BE2C (cell line): ENCODE results near the gene CTNNB1.

Source experiments
- DNase-seq: peaks from one replicate; pipeline ENCODE4 v3.0.0-alpha.2; 2020
- H3K27me3 ChIP-seq: fragments of 250-450 bp; sonication (Bioruptor Pico); 2 replicates; pipeline ENCODE4 v1.5.1; 2020; ENCODE audit warnings: mild to moderate bottlenecking
- H3K36me3 ChIP-seq: fragments of 250-450 bp; sonication (Bioruptor Pico); 2 replicates; pipeline ENCODE4 v1.5.1; 2020; ENCODE audit warnings: mild to moderate bottlenecking
- H3K4me1 ChIP-seq: fragments of 250-450 bp; sonication (Bioruptor Pico); 2 replicates; pipeline ENCODE4 v1.5.1; 2020
- H3K4me3 ChIP-seq: 2 replicates; pipeline ENCODE4 v1.5.1; 2011; ENCODE audit warnings: low read depth, low read length
- H3K9me3 ChIP-seq: fragments of 250-450 bp; sonication (Bioruptor Pico); 2 replicates; pipeline ENCODE4 v1.5.1; 2020
- CTCF ChIP-seq: IDR thresholded peaks from 2 replicates; pipeline ENCODE4 v1.5.1; 2012; ENCODE audit warnings: mild to moderate bottlenecking, low read depth, low read length

Gene CTNNB1

GRCh38 chr3:41259449-41260062 lies 60.3 kb downstream of the CTNNB1 start:
- H3K4me3 ChIP-seq: no peak overlapping the region
- no peaks in the 10 kb centered on the region for H3K4me1 ChIP-seq
- H3K27me3 ChIP-seq: no peaks in the 10 kb centered on the region
- DNase-seq: no peak
- H3K9me3 ChIP-seq: no peaks in the 10 kb centered on the region
- no peak for TF ChIP-seq CTCF
- H3K36me3 ChIP-seq: no peaks in the 10 kb centered on the region

- H3K4me1 ChIP-seq: no peaks in the 10 kb centered on the region
- no peak for DNase-seq
- H3K4me3 ChIP-seq: no peak overlapping the region
- no peak for TF ChIP-seq CTCF
- no peaks in the 10 kb centered on the region for H3K9me3 ChIP-seq
- no peaks in the 10 kb centered on the region for H3K36me3 ChIP-seq
- H3K27me3 ChIP-seq: no peaks in the 10 kb centered on the region
These were observed 60.8 kb downstream of the CTNNB1 start for GRCh38 chr3:41260063-41260450.

GRCh38 chr3:41265011-41265545 lies 65.8 kb downstream of the CTNNB1 start:
- Histone ChIP-seq H3K9me3 (no peaks in the 10 kb centered on the region), H3K36me3 (no peaks in the 10 kb centered on the region), H3K4me1 (no peaks in the 10 kb centered on the region), H3K27me3 (no peaks in the 10 kb centered on the region), H3K4me3 (no peak overlapping the region)
- TF ChIP-seq CTCF: no peak
- DNase-seq: no peak

- H3K27me3 ChIP-seq: no peaks in the 10 kb centered on the region
- TF ChIP-seq CTCF: no peak
- H3K4me1 ChIP-seq: no peaks in the 10 kb centered on the region
- no peaks in the 10 kb centered on the region for H3K9me3 ChIP-seq
- H3K4me3 ChIP-seq: no peak overlapping the region
- DNase-seq: no peak
- no peaks in the 10 kb centered on the region for H3K36me3 ChIP-seq
These were observed 66.5 kb downstream of the CTNNB1 start for GRCh38 chr3:41265823-41266273.

- no peaks in the 10 kb centered on the region for H3K9me3 ChIP-seq
- no peak for TF ChIP-seq CTCF
- no peaks in the 10 kb centered on the region for H3K27me3 ChIP-seq
- no peaks in the 10 kb centered on the region for H3K36me3 ChIP-seq
- no peak for DNase-seq
- H3K4me1 ChIP-seq: no peaks in the 10 kb centered on the region
- no peak overlapping the region for H3K4me3 ChIP-seq
These were observed 68.8 kb downstream of the CTNNB1 start for GRCh38 chr3:41267975-41268640.

- H3K27me3 ChIP-seq: no peaks in the 10 kb centered on the region
- H3K9me3 ChIP-seq: no peaks in the 10 kb centered on the region
- no peak overlapping the region for H3K4me3 ChIP-seq
- TF ChIP-seq CTCF: no peak
- DNase-seq: no peak
- H3K4me1 ChIP-seq: no peaks in the 10 kb centered on the region
- H3K36me3 ChIP-seq: no peaks in the 10 kb centered on the region
These were observed 73.4 kb downstream of the CTNNB1 start for GRCh38 chr3:41272667-41273066.
